ENCODE results near the gene ROBO2.

Gene ROBO2

DNA sequence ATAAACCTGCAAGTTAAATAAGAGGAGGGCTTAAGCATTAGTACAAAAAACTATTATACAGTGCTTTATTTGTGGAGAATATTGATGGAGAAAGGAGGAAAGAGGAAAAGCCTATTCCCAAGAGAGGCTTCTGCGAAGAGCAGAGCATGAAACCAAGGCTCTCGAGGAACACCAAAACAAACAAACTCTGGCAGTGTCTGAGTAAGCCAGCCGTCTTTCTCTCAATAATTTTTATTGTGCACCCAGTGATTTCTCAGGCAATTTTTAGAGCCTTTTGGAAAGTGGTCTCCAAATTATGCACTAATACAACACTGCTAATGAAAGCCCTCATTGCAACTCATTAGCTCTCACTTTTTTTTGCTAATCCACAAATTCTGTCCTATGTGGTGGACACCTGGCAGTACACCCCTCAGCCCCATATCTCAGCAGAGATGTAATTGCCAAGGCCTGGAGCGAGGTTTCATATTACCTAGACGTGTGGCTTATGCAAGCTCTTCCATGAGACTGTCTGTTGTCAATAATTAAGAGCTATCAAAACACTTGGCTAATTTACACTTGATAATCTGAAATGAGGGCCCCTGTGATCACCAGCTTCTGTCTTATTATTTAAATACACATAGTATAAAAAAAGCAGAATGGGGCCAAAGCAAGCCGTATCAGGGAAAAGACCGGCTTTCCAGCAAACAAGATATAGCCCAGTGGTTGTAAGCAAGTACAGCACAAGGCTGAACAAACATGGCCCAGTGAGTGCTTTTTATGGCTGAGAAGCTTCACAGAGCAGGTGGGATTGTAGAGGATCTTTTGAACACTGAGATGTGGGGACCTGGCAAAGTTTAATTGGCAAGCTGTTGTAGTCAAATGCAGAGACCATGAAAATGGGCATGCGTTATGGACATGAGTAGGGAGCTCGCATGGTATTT lies 216.9 kb downstream of the ROBO2 start:
- H3K27ac ChIP-seq (ENCODE audit: low read depth, low read length) = no peak overlapping the region

DNA sequence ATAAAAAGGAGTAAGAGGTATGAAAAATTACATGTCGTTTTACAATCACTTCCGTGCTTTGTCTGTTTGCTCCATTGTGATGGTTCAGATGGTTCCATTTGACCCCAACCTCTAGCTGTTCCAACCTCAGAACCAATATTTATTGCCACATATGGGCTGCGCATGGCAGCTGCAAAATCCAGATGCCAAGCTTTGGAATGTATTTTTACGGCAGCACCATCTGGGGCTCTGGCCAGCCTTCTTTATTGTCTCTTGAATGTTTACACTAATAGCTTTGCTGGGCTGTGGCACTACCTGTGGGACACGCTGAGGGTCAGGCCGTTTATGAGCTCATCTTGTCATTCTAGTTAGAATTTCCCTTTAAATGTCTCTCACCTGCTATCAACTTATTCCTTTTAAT lies 219.8 kb downstream of the ROBO2 start:
- Histone ChIP-seq H3K36me3 (ENCODE audit: control insufficient read depth, insufficient read depth, low read length) (no peaks in the 10 kb centered on the region), H3K27ac (ENCODE audit: low read depth, low read length) (no peak overlapping the region), H3K27me3 (ENCODE audit: control insufficient read depth, insufficient read depth, low read length) (no peaks in the 10 kb centered on the region), H3K4me1 (ENCODE audit: control insufficient read depth, insufficient read depth, low read length) (no peaks in the 10 kb centered on the region), H3K4me3 (ENCODE audit: low read length) (no peak overlapping the region), H3K9ac (ENCODE audit: low read length) (no peak overlapping the region)

More for the DNA sequence above, 216.9 kb downstream of the ROBO2 start:
- no peak overlapping the region for H3K9ac ChIP-seq (ENCODE audit: low read length)
- H3K27me3 ChIP-seq (ENCODE audit: control insufficient read depth, insufficient read depth, low read length) = no peaks in the 10 kb centered on the region
- no peaks in the 10 kb centered on the region for H3K4me1 ChIP-seq (ENCODE audit: control insufficient read depth, insufficient read depth, low read length)
- H3K36me3 ChIP-seq (ENCODE audit: control insufficient read depth, insufficient read depth, low read length) = no peaks in the 10 kb centered on the region
- H3K4me3 ChIP-seq (ENCODE audit: low read length) = no peak overlapping the region

DNA sequence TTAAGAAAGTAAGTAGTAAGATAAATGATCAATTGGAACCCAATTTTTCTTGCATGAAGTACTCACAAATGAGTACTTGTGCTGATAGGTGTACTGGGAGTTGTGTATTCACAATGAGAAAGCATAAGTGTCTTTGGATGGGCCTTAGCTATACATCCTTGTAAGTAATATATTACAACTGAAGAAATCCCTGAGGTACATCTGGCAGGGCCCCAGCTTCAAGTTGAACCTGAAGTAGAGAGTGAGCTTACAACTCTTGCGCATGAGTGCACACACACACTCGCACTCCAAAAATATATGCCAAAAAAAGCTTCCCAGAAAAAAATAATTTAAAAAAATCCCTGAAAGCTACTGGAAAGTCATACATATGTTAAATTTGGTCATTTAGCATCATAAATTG lies 222.5 kb downstream of the ROBO2 start:
- H3K4me3 ChIP-seq (ENCODE audit: low read length) = no peak overlapping the region
- no peaks in the 10 kb centered on the region for H3K4me1 ChIP-seq (ENCODE audit: control insufficient read depth, insufficient read depth, low read length)
- H3K9ac ChIP-seq (ENCODE audit: low read length) = no peak overlapping the region
- H3K27me3 ChIP-seq (ENCODE audit: control insufficient read depth, insufficient read depth, low read length) = no peaks in the 10 kb centered on the region
- H3K27ac ChIP-seq (ENCODE audit: low read depth, low read length) = no peak overlapping the region
- H3K36me3 ChIP-seq (ENCODE audit: control insufficient read depth, insufficient read depth, low read length) = no peaks in the 10 kb centered on the region

DNA sequence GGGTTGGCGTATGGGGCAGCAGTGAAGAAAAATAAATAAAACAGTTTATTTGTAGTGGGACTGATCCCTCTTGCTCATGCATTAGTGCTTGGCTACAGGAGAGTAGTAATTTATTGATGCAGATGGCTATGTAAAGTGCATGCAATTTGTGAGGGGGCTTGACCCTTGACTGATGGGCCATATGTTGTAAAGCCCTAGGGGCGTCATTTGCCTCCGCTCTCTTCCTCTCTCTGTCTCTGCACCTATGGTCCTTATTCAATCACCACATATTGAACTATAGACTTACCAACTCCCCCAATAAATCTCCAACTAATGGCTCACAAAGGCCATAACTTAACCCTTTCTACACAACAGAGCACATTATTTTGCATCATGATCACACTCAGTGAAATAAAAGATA lies 227.7 kb downstream of the ROBO2 start:
- no peaks in the 10 kb centered on the region for H3K4me1 ChIP-seq (ENCODE audit: control insufficient read depth, insufficient read depth, low read length)
- no peak overlapping the region for H3K27ac ChIP-seq (ENCODE audit: low read depth, low read length)
- no peaks in the 10 kb centered on the region for H3K27me3 ChIP-seq (ENCODE audit: control insufficient read depth, insufficient read depth, low read length)
- no peaks in the 10 kb centered on the region for H3K36me3 ChIP-seq (ENCODE audit: control insufficient read depth, insufficient read depth, low read length)
- H3K9ac ChIP-seq (ENCODE audit: low read length) = no peak overlapping the region
- H3K4me3 ChIP-seq (ENCODE audit: low read length) = no peak overlapping the region

DNA sequence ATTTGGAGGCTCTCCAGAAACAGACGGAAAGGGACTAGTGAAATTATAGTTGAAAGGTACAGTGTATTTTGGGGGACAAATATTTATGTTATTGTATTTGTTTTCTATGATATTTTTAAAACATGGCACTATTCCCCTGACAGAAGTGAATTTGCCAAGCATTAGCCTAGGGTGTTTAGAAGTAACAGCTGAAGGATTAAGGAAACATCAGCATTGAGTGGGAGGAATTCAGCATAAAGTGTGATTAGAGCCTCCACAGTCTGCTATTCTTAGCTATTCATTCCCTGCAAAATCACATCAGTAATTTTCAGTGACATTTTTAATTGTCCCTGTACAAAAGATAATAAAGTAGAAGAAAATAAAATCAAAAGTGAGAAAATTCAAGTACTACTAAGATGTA lies 231.4 kb downstream of the ROBO2 start:
- Histone ChIP-seq H3K36me3 (ENCODE audit: control insufficient read depth, insufficient read depth, low read length) (no peaks in the 10 kb centered on the region), H3K27ac (ENCODE audit: low read depth, low read length) (no peak overlapping the region), H3K4me3 (ENCODE audit: low read length) (no peak overlapping the region), H3K27me3 (ENCODE audit: control insufficient read depth, insufficient read depth, low read length) (no peaks in the 10 kb centered on the region), H3K4me1 (ENCODE audit: control insufficient read depth, insufficient read depth, low read length) (no peaks in the 10 kb centered on the region), H3K9ac (ENCODE audit: low read length) (no peak overlapping the region)

DNA sequence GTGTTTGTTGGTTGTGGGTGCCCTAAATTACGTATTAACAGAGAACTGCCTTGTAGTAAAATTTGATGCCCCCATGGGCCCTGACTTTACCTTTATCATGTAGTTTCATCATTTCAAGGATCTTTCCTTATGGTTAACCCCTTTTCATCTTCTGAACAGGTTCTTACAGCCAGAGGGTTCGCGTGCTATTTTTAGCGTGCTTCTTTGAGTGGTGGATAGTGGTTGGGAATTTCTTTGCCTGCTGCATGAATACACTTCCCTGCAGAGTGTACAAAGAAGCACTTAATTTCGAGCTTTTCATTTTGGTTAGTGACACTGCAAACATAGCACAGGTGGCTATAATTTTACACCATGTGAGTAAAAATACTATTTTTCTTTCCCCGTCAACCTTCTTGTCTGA lies 231.8 kb downstream of the ROBO2 start:
- Histone ChIP-seq H3K4me1 (ENCODE audit: control insufficient read depth, insufficient read depth, low read length) (no peaks in the 10 kb centered on the region), H3K36me3 (ENCODE audit: control insufficient read depth, insufficient read depth, low read length) (no peaks in the 10 kb centered on the region), H3K27me3 (ENCODE audit: control insufficient read depth, insufficient read depth, low read length) (no peaks in the 10 kb centered on the region), H3K9ac (ENCODE audit: low read length) (no peak overlapping the region), H3K4me3 (ENCODE audit: low read length) (no peak overlapping the region), H3K27ac (ENCODE audit: low read depth, low read length) (no peak overlapping the region)

DNA sequence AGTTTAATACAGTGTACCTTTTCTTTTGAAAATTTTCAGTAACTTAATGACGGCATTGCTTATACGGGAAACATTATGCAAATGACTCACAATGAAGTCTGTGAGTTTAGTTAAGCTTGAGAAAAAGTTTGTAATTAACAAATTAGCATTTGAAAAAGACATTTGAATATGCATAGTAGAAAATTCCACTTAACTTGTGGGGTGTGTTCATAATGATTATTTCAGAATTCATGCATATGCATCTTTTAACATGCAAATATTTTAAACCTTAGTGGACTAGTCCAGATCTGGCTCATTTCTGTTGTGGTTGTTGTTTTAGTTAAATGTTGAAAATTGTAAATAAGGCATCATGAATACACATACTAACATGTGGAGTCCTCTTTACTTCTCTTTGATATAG lies 239.4 kb downstream of the ROBO2 start:
- Histone ChIP-seq H3K4me1 (ENCODE audit: control insufficient read depth, insufficient read depth, low read length) (no peaks in the 10 kb centered on the region), H3K4me3 (ENCODE audit: low read length) (no peak overlapping the region), H3K27me3 (ENCODE audit: control insufficient read depth, insufficient read depth, low read length) (no peaks in the 10 kb centered on the region), H3K27ac (ENCODE audit: low read depth, low read length) (no peak overlapping the region), H3K9ac (ENCODE audit: low read length) (no peak overlapping the region), H3K36me3 (ENCODE audit: control insufficient read depth, insufficient read depth, low read length) (no peaks in the 10 kb centered on the region)

DNA sequence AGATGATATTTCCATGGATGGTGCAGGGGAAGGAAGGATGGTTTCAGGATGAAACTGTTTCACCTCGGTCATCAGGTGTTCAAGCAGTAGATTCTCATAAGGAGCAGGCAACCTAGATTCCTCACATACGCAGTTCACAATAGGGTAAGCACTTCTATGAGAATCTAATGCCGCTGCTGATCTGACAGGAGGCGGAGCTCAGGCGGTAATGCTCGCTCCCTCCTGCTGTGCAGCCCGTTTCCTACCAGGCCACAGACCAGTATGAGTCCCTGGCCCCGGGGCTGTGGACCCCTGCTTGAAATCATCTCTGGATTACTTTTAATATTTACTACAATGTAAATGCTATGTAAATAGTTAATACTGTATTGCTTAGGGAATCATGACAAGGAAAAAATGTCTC lies 241.8 kb downstream of the ROBO2 start:
- Histone ChIP-seq H3K27me3 (ENCODE audit: control insufficient read depth, insufficient read depth, low read length) (no peaks in the 10 kb centered on the region), H3K36me3 (ENCODE audit: control insufficient read depth, insufficient read depth, low read length) (no peaks in the 10 kb centered on the region), H3K4me1 (ENCODE audit: control insufficient read depth, insufficient read depth, low read length) (no peaks in the 10 kb centered on the region), H3K27ac (ENCODE audit: low read depth, low read length) (no peak overlapping the region), H3K4me3 (ENCODE audit: low read length) (no peak overlapping the region), H3K9ac (ENCODE audit: low read length) (no peak overlapping the region)

DNA sequence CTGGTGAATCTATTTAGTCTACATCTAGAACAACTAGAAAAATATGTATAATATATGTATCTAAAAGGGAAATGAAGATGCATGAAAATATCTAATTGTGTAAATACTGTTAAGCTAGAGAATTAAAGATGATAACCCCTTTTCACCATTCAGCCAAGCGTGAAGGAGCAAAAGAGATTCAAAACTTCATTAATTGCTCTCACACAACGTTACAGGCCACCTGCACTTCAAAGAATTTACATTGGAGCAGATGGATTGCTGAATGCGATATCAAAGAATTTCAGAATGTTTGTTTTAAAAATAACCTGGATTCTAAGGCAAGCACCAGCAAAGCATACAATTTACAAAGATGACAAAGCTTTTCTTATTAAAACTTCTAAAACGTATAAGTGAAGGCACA lies 243.2 kb downstream of the ROBO2 start:
- no peak overlapping the region for H3K9ac ChIP-seq (ENCODE audit: low read length)
- H3K36me3 ChIP-seq (ENCODE audit: control insufficient read depth, insufficient read depth, low read length) = no peaks in the 10 kb centered on the region
- H3K4me3 ChIP-seq (ENCODE audit: low read length) = no peak overlapping the region
- H3K4me1 ChIP-seq (ENCODE audit: control insufficient read depth, insufficient read depth, low read length) = no peaks in the 10 kb centered on the region
- H3K27me3 ChIP-seq (ENCODE audit: control insufficient read depth, insufficient read depth, low read length) = no peaks in the 10 kb centered on the region
- no peak overlapping the region for H3K27ac ChIP-seq (ENCODE audit: low read depth, low read length)

DNA sequence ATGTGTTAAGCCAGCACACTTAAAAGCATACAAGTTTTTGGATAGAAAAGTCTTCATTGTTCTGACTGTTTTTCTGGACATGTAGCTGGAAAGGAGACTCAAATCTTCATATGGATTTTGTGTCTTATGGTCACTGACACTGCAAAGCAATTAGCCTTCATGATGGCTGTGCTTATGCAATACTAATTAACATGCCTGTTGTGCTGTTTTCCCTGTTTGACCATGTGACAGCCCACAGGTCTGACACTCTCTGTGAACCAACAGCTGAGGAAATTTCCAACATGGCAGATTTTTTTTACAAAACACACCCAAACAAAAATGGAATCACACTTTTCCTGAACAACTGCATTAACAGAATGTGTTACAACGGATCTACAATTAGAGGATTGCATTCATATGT lies 248.4 kb downstream of the ROBO2 start:
- Histone ChIP-seq H3K4me1 (ENCODE audit: control insufficient read depth, insufficient read depth, low read length) (no peaks in the 10 kb centered on the region), H3K9ac (ENCODE audit: low read length) (no peak overlapping the region), H3K36me3 (ENCODE audit: control insufficient read depth, insufficient read depth, low read length) (no peaks in the 10 kb centered on the region), H3K4me3 (ENCODE audit: low read length) (no peak overlapping the region), H3K27ac (ENCODE audit: low read depth, low read length) (no peak overlapping the region), H3K27me3 (ENCODE audit: control insufficient read depth, insufficient read depth, low read length) (no peaks in the 10 kb centered on the region)

DNA sequence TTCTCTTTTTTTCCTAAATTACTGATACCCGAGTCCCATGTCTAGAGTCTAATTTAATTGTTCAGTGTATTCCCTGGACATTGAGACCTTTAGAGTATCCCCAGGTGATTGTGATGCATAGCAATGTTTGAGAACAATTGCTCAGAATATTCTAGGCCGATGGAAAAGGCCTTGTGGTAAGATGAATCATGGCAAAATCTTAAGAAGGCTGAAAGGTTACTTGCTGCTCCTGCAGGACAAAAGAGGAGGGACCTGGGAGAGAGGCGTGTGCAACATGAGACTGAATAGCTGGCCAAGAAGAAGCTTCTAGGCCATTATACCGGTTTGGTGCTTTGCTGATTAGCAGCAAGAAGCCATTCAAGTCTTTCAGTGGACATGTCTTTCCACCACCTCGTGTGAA lies 256.6 kb downstream of the ROBO2 start:
- Histone ChIP-seq H3K27ac (ENCODE audit: low read depth, low read length) (no peak overlapping the region), H3K4me1 (ENCODE audit: control insufficient read depth, insufficient read depth, low read length) (no peaks in the 10 kb centered on the region), H3K27me3 (ENCODE audit: control insufficient read depth, insufficient read depth, low read length) (no peaks in the 10 kb centered on the region), H3K9ac (ENCODE audit: low read length) (no peak overlapping the region), H3K36me3 (ENCODE audit: control insufficient read depth, insufficient read depth, low read length) (no peaks in the 10 kb centered on the region), H3K4me3 (ENCODE audit: low read length) (no peak overlapping the region)

DNA sequence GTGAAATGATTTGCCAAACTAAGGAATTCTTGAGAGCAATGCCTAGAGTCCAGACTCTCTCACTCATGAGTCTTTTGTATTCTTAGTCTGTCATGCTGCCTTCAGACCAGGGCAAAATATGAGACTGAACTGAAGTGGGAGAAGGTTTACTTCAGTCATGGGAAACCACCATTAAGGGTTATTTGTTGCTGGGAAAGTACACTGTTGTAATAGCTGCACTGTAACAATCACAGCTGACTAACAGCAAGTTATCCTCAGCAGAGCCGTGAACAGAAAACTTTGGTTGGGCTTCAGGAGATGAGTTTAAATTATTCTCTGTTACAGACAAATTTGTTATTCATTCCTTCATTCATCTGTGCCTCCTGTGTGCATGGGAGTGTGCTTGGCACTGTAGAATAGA lies 258.5 kb downstream of the ROBO2 start:
- Histone ChIP-seq H3K9ac (ENCODE audit: low read length) (no peak overlapping the region), H3K27ac (ENCODE audit: low read depth, low read length) (no peak overlapping the region), H3K4me3 (ENCODE audit: low read length) (no peak overlapping the region), H3K4me1 (ENCODE audit: control insufficient read depth, insufficient read depth, low read length) (no peaks in the 10 kb centered on the region), H3K27me3 (ENCODE audit: control insufficient read depth, insufficient read depth, low read length) (no peaks in the 10 kb centered on the region), H3K36me3 (ENCODE audit: control insufficient read depth, insufficient read depth, low read length) (no peaks in the 10 kb centered on the region)
